OCI-LY7 (cell line): Measurements from ENCODE around the gene DAPK1. TPM values are rescaled to one million over a fixed set of nuclear protein-coding genes. Genes with fewer than 3 reads are reported as not detected.
A peak's percentile ranks its signal among the peaks of the same experiment; 100 is the strongest.

ENCODE experiments used
- BruUV-seq: library from RNA; stranded (reverse); fragments of 400-500 nt; replicated peaks from 2 replicates; lab custom pipeline; 2021; lab: Mats Ljungman, UMichigan
- CTCF ChIA-PET: fragments of 300-600 bp; sonication (Branson Sonifier 250); formaldehyde crosslinking; loops from one replicate; lab custom pipeline; 2022; ENCODE audit warnings: antibody characterized with exemption; ENCODE audit not compliant: unreplicated experiment; lab: Charles Lee
- POLR2A ChIA-PET: fragments of 300-600 bp; sonication (Branson Sonifier 250); formaldehyde crosslinking; loops from one replicate; lab custom pipeline; 2022; ENCODE audit warnings: antibody characterized with exemption; lab: Charles Lee
- DNase-seq: peaks from one replicate; pipeline ENCODE4 v3.0.0-alpha.2; 2015; ENCODE audit warnings: low spot score
- H2AFZ ChIP-seq: fragments of 200-600 bp; sonication (generic), shearing (Covaris generic); 2 replicates; pipeline ENCODE4 v1.6.1; 2014; ENCODE audit warnings: mild to moderate bottlenecking, antibody characterized with exemption, low read length, moderate library complexity
- H3K27ac ChIP-seq: fragments of 200-600 bp; sonication (generic); 2 replicates; pipeline ENCODE4 v1.5.1; 2014; ENCODE audit warnings: mixed run types, low read depth, mild to moderate bottlenecking, moderate library complexity, low read length, inconsistent platforms; ENCODE audit not compliant: poor library complexity, severe bottlenecking
- H3K36me3 ChIP-seq: fragments of 200-600 bp; sonication (generic); 2 replicates; pipeline ENCODE4 v1.6.1; 2014; ENCODE audit warnings: mild to moderate bottlenecking, antibody characterized with exemption, low read length, moderate library complexity, mixed read lengths; ENCODE audit not compliant: insufficient read depth
- H3K4me1 ChIP-seq: fragments of 200-600 bp; sonication (generic); 2 replicates; pipeline ENCODE4 v1.5.1; 2014; ENCODE audit warnings: mild to moderate bottlenecking, low read length; ENCODE audit not compliant: insufficient read depth, poor library complexity, severe bottlenecking
- H3K4me2 ChIP-seq: fragments of 200-600 bp; sonication (generic); 2 replicates; pipeline ENCODE4 v1.6.1; 2014; ENCODE audit warnings: mild to moderate bottlenecking, low read length
- H3K4me3 ChIP-seq: fragments of 200-600 bp; sonication (generic); 2 replicates; pipeline ENCODE4 v1.5.1; 2014; ENCODE audit warnings: mild to moderate bottlenecking, low read depth, low read length; ENCODE audit not compliant: poor library complexity, severe bottlenecking
- H3K79me2 ChIP-seq: fragments of 200-600 bp; sonication (generic); 2 replicates; pipeline ENCODE4 v1.6.1; 2016; ENCODE audit warnings: low read depth, mild to moderate bottlenecking, low read length, moderate library complexity, mixed read lengths; ENCODE audit not compliant: insufficient read depth
- H3K9me2 ChIP-seq: fragments of 200-600 bp; sonication (generic); 2 replicates; pipeline ENCODE4 v1.6.1; 2016; ENCODE audit warnings: mild to moderate bottlenecking, low read length, mixed read lengths; ENCODE audit not compliant: insufficient read depth
- H3K9me3 ChIP-seq: fragments of 200-600 bp; sonication (generic); 2 replicates; pipeline ENCODE4 v1.6.1; 2014; ENCODE audit warnings: mild to moderate bottlenecking, mixed run types, low read length, mixed read lengths
- H4K20me1 ChIP-seq: fragments of 200-600 bp; sonication (generic); 2 replicates; pipeline ENCODE4 v1.6.1; 2014; ENCODE audit warnings: mild to moderate bottlenecking, antibody characterized with exemption, low read length, moderate library complexity, mixed read lengths; ENCODE audit not compliant: insufficient read depth
- CTCF ChIP-seq: fragments of 200-600 bp; sonication (generic); conservative IDR thresholded peaks from 2 replicates; pipeline ENCODE4 v1.5.1; 2014; ENCODE audit warnings: mild to moderate bottlenecking, antibody characterized with exemption, low read length, moderate library complexity, mixed read lengths
- EZH2phosphoT487 ChIP-seq: fragments of 200-600 bp; sonication (generic); IDR thresholded peaks from 2 replicates; pipeline ENCODE4 v1.6.1; 2018; ENCODE audit warnings: low read depth, borderline replicate concordance, mild to moderate bottlenecking, mixed run types, antibody characterized with exemption, low read length, moderate library complexity, mixed read lengths
- intact Hi-C: fragments of 100-400 bp; cut with micrococcal nuclease; formaldehyde crosslinking; loops from one replicate; pipeline ENCODE4 v1.10.0; 2022; ENCODE audit not compliant: unreplicated experiment
- total RNA-seq, 2 experiments: library from RNA; depleted of rRNA in 1 of 2; stranded (reverse); fragments of >200 nt in 1 of 2; shearing (Covaris generic) in 1 of 2; gene quantifications; 2 replicates each; pipeline ENCODE4 v1.2.3, GENCODE V29; 2014 to 2022

DAPK1 gene
- total RNA-seq, 2 experiments from 2014 or later: 0.25 to 3.5 TPM

- intact Hi-C loops: no loop called here
- H3K36me3 ChIP-seq: no peaks in the 10 kb centered on the region
- peak overlapping the region; percentile 49; the same call in 1 of the 2 replicates for H2AFZ ChIP-seq
- H3K4me1 ChIP-seq: peaks cover 40% of the 10 kb centered on the region
- POLR2A ChIA-PET: interaction anchor here (0.6 to 2.0 kb wide), 5 partner anchors 16 to 260 kb away, joined by 3 to 7 read pairs (median 4); no protein-coding TSS in a partner anchor
- CTCF ChIA-PET: no interaction called here
- peak; percentile 55 for DNase-seq
- H3K4me3 ChIP-seq: no peak overlapping the region
- no peaks in the 10 kb centered on the region for H3K79me2 ChIP-seq
- TF ChIP-seq CTCF (no peak), EZH2phosphoT487 (no peak)
- peak overlapping the region; percentile 38 for H3K27ac ChIP-seq
- peak overlapping the region; percentile 27 for H3K4me2 ChIP-seq
- no peaks in the 10 kb centered on the region for H3K9me3 ChIP-seq
- no peaks in the 10 kb centered on the region for H4K20me1 ChIP-seq
- H3K9me2 ChIP-seq: no peaks in the 10 kb centered on the region
- no TSS peak for BruUV-seq
Observed at GRCh38 chr9:87520172-87520683, 22.6 kb downstream of the DAPK1 start.

- intact Hi-C loops: no loop called here
- ChIA-PET POLR2A (interaction anchor here (1.1 to 1.9 kb wide), 3 partner anchors 15 to 42 kb away, joined by 3 to 4 read pairs (median 3); no protein-coding TSS in a partner anchor), CTCF (no interaction called here)
- Histone ChIP-seq H3K9me2 (no peaks in the 10 kb centered on the region), H3K27ac (no peak overlapping the region), H3K36me3 (no peaks in the 10 kb centered on the region), H2AFZ (no peak overlapping the region), H3K79me2 (no peaks in the 10 kb centered on the region), H3K4me2 (no peak overlapping the region), H3K4me3 (no peak overlapping the region), H4K20me1 (no peaks in the 10 kb centered on the region), H3K9me3 (no peaks in the 10 kb centered on the region), H3K4me1 (peaks cover 35% of the 10 kb centered on the region)
- no peak for DNase-seq
- BruUV-seq: no TSS peak
- TF ChIP-seq CTCF (no peak), EZH2phosphoT487 (no peak)
Observed at GRCh38 chr9:87521834-87522233, 24.2 kb downstream of the DAPK1 start.

GRCh38 chr9:87524061-87524460 is 26.4 kb downstream of the DAPK1 start:
- Histone ChIP-seq H3K4me3 (no peak overlapping the region), H3K4me2 (no peak overlapping the region), H2AFZ (no peak overlapping the region), H3K36me3 (no peaks in the 10 kb centered on the region), H3K9me2 (no peaks in the 10 kb centered on the region), H3K79me2 (no peaks in the 10 kb centered on the region), H3K27ac (no peak overlapping the region), H4K20me1 (no peaks in the 10 kb centered on the region), H3K4me1 (peaks cover 18% of the 10 kb centered on the region), H3K9me3 (no peaks in the 10 kb centered on the region)
- BruUV-seq: no TSS peak
- ChIA-PET POLR2A (interaction anchor here (0.9 kb wide), 1 partner anchor 29 kb away, joined by 4 read pairs; no protein-coding TSS in a partner anchor), CTCF (no interaction called here)
- no peak for DNase-seq
- intact Hi-C loops: no loop called here
- TF ChIP-seq EZH2phosphoT487 (no peak), CTCF (no peak)
